Measurements from ENCODE around the gene C17orf114.
A peak's percentile ranks its signal among the peaks of the same experiment; 100 is the strongest.

The C17orf114 gene

GRCh38 chr17:4759776-4760236 is 42.3 kb downstream of the C17orf114 start (continued):
- TF ChIP-seq ZFAT (CRISPR knock-in tag; conservative IDR thresholded peaks at IDR 0.05) (no peak), SSRP1 (CRISPR knock-in tag; IDR thresholded peaks at IDR 0.05) (no peak), ZIK1 (CRISPR knock-in tag; IDR thresholded peaks at IDR 0.05; ENCODE audit: borderline replicate concordance, low read depth) (no peak), ZNF276 (CRISPR knock-in tag; IDR thresholded peaks at IDR 0.05; ENCODE audit: low read depth) (0 out of 2 replicates have a peak, but pooled peaks have one; percentile 34), ERF (CRISPR knock-in tag; IDR thresholded peaks at IDR 0.05) (peak; percentile 79), TIGD3 (CRISPR knock-in tag; IDR thresholded peaks at IDR 0.05; ENCODE audit: borderline replicate concordance) (no peak), BRF2 (CRISPR knock-in tag; IDR thresholded peaks at IDR 0.05) (no peak), ZNF331 (CRISPR knock-in tag; IDR thresholded peaks at IDR 0.05) (peak; percentile 88; the same call in 1 of the 2 replicates), FOXA3 (CRISPR knock-in tag; IDR thresholded peaks at IDR 0.05) (peak; percentile 96), MED1 (CRISPR knock-in tag; IDR thresholded peaks at IDR 0.05) (peak; percentile 99), TARDBP (CRISPR knock-in tag; IDR thresholded peaks at IDR 0.05) (peak; percentile 93), ARID2 (CRISPR knock-in tag; IDR thresholded peaks at IDR 0.05; ENCODE audit: borderline replicate concordance) (peak; percentile 44; the same call in 1 of the 2 replicates), ZNF17 (CRISPR knock-in tag; IDR thresholded peaks at IDR 0.05) (no peak), NRL (CRISPR knock-in tag; IDR thresholded peaks at IDR 0.05; ENCODE audit: borderline replicate concordance) (no peak), ZNF644 (CRISPR knock-in tag; IDR thresholded peaks at IDR 0.05; ENCODE audit: low read depth) (0 out of 2 replicates have a peak, but pooled peaks have one; percentile 48), ZNF777 (CRISPR knock-in tag; IDR thresholded peaks at IDR 0.05) (no peak), BORCS8-MEF2B (CRISPR knock-in tag; IDR thresholded peaks at IDR 0.05) (no peak), ZNF792 (CRISPR knock-in tag; IDR thresholded peaks at IDR 0.05) (peak; percentile 63; the same call in 1 of the 2 replicates), ZNF615 (CRISPR knock-in tag; IDR thresholded peaks at IDR 0.05; ENCODE audit: borderline replicate concordance) (peak; percentile 64; the same call in 1 of the 2 replicates), E2F5 (CRISPR knock-in tag; conservative IDR thresholded peaks at IDR 0.05) (no peak), BATF2 (CRISPR knock-in tag; IDR thresholded peaks at IDR 0.05) (peak; percentile 72; the same call in 1 of the 2 replicates), CCAR2 (optimal IDR thresholded peaks at IDR 0.05; ENCODE audit: low read depth, low read length) (no peak), ZNF510 (CRISPR knock-in tag; IDR thresholded peaks at IDR 0.05; ENCODE audit: low read depth) (peak; percentile 72; the same call in 1 of the 2 replicates), ZNF572 (CRISPR knock-in tag; IDR thresholded peaks at IDR 0.05) (no peak), GLI4 (CRISPR knock-in tag; IDR thresholded peaks at IDR 0.05; ENCODE audit: borderline replicate concordance) (no peak), SP4 (CRISPR knock-in tag; IDR thresholded peaks at IDR 0.05) (0 out of 2 replicates have a peak, but pooled peaks have one; percentile 29), MZF1 (CRISPR knock-in tag; IDR thresholded peaks at IDR 0.05; ENCODE audit: borderline replicate concordance) (no peak)
